SK-N-SH (cell line): ENCODE measurements around the gene PEAK1. TPM values are rescaled to one million over a fixed set of nuclear protein-coding genes. Genes with fewer than 3 reads are reported as not detected.

Experiments
- CTCF ChIA-PET: fragments of 300-600, 350-600 bp; formaldehyde crosslinking; extraction: SDS; loops from one replicate; lab custom pipeline; 2021; lab: Yijun Ruan, JAX
- POLR2A ChIA-PET: fragments of 350-600 bp; sonication (Branson Sonifier 250); formaldehyde crosslinking; extraction: SDS; loops from one replicate; lab custom pipeline; 2020; ENCODE audit warnings: antibody characterized with exemption, inconsistent platforms; lab: Yijun Ruan, JAX
- DNase-seq: peaks from one replicate; pipeline ENCODE4 v3.0.0; 2012
- H2AFZ ChIP-seq: fragments of 200-600 bp; sonication (generic); 2 replicates; pipeline ENCODE4 v1.8.1; 2016; ENCODE audit warnings: antibody characterized with exemption, mild to moderate bottlenecking, low read depth
- H3F3A ChIP-seq: fragments of 200-600 bp; sonication (generic); replicated peaks from 2 replicates; pipeline ENCODE3; 2016; ENCODE audit warnings: antibody characterized with exemption, mild to moderate bottlenecking; ENCODE audit not compliant: insufficient read depth
- H3K27ac ChIP-seq, 2 experiments: fragments of 200-500 bp in 1 of 2; fragments of 200-600 bp in 1 of 2; sonication (Bioruptor generic) in 1 of 2; sonication (generic), shearing (Covaris generic) in 1 of 2; 2 replicates each; pipeline versions ENCODE4 v1.5.1 to v1.6.1; 2014 to 2016; ENCODE audit warnings: low read depth in 2 of 2, inconsistent platforms in 1 of 2, low read length in 1 of 2, mild to moderate bottlenecking in 1 of 2, mixed read lengths in 1 of 2
- H3K27me3 ChIP-seq: fragments of 200-600 bp; sonication (generic), shearing (Covaris generic); 2 replicates; pipeline ENCODE4 v1.6.1; 2016; ENCODE audit warnings: mixed run types; ENCODE audit not compliant: insufficient read depth
- H3K36me3 ChIP-seq, 2 experiments: fragments of 200-500 bp in 1 of 2; fragments of 200-600 bp in 1 of 2; sonication (Bioruptor generic) in 1 of 2; sonication (generic) in 1 of 2; replicated peaks in 1 of 2; 2 replicates each; pipeline versions ENCODE3 to v1.5.1; 2014 to 2016; ENCODE audit warnings: low read length in 1 of 2, mild to moderate bottlenecking in 1 of 2; ENCODE audit not compliant: insufficient read depth in 2 of 2, control insufficient read depth in 1 of 2
- H3K4me1 ChIP-seq, 2 experiments: fragments of 200-500 bp in 1 of 2; fragments of 200-600 bp in 1 of 2; sonication (Bioruptor generic) in 1 of 2; sonication (generic), shearing (Covaris generic) in 1 of 2; 2 replicates each; pipeline versions ENCODE4 v1.5.1 to v1.6.1; 2014 to 2016; ENCODE audit warnings: low read depth in 1 of 2, low read length in 1 of 2, mixed run types in 1 of 2; ENCODE audit not compliant: insufficient read depth in 2 of 2, control insufficient read depth in 1 of 2
- H3K4me2 ChIP-seq: fragments of 200-600 bp; sonication (generic), shearing (Covaris generic); 2 replicates; pipeline ENCODE4 v1.6.1; 2017; ENCODE audit warnings: mixed run types
- H3K4me3 ChIP-seq, 2 experiments: fragments of 200-500 bp in 1 of 2; fragments of 200-600 bp in 1 of 2; sonication (Bioruptor generic) in 1 of 2; sonication (generic), shearing (Covaris generic) in 1 of 2; 2 replicates each; pipeline versions ENCODE4 v1.5.1 to v1.8.1; 2014 to 2016; ENCODE audit warnings: low read depth in 2 of 2, inconsistent platforms in 1 of 2, low read length in 1 of 2, mild to moderate bottlenecking in 1 of 2, mixed read lengths in 1 of 2, moderate library complexity in 1 of 2
- H3K79me2 ChIP-seq: fragments of 200-600 bp; sonication (generic); 2 replicates; pipeline ENCODE4 v1.8.1; 2017; ENCODE audit warnings: mild to moderate bottlenecking; ENCODE audit not compliant: insufficient read depth
- H3K9ac ChIP-seq: fragments of 200-600 bp; sonication (generic); 2 replicates; pipeline ENCODE4 v1.6.1; 2017; ENCODE audit warnings: mixed run types
- H3K9me2 ChIP-seq: fragments of 200-600 bp; sonication (generic); 2 replicates; pipeline ENCODE4 v1.6.1; 2017; ENCODE audit warnings: mixed run types
- H3K9me3 ChIP-seq: fragments of 200-600 bp; sonication (generic); 2 replicates; pipeline ENCODE4 v1.6.1; 2017; ENCODE audit warnings: mixed run types, mild to moderate bottlenecking, moderate library complexity
- H4K20me1 ChIP-seq: fragments of 200-600 bp; sonication (generic); 2 replicates; pipeline ENCODE4 v1.6.1; 2017; ENCODE audit warnings: mild to moderate bottlenecking, mixed run types; ENCODE audit not compliant: insufficient read depth
- ELF1 ChIP-seq: IDR thresholded peaks from 2 replicates; pipeline ENCODE4 v1.4.0; 2012
- EP300 ChIP-seq, 2 experiments: IDR thresholded peaks; 2 replicates each; pipeline versions ENCODE4 v1.4.0 to v1.6.1; 2012; ENCODE audit warnings: borderline replicate concordance in 1 of 2, low read depth in 1 of 2, low read length in 1 of 2
- FOXM1 ChIP-seq: IDR thresholded peaks from 2 replicates; pipeline ENCODE4 v1.4.0; 2012; ENCODE audit warnings: low read depth, mild to moderate bottlenecking
- JUND ChIP-seq: IDR thresholded peaks from 2 replicates; pipeline ENCODE4 v1.4.0; 2012
- MEF2A ChIP-seq: IDR thresholded peaks from 2 replicates; pipeline ENCODE4 v1.4.0; 2012; ENCODE audit warnings: low read depth, borderline replicate concordance
- MXI1 ChIP-seq: IDR thresholded peaks from 2 replicates; pipeline ENCODE4 v1.6.1; 2012; ENCODE audit warnings: mild to moderate bottlenecking, low read depth, low read length, improper control_type of control experiment
- NRF1 ChIP-seq: IDR thresholded peaks from 2 replicates; pipeline ENCODE4 v1.6.1; 2012; ENCODE audit warnings: low read depth, mild to moderate bottlenecking, low read length
- POLR2AphosphoS5 ChIP-seq: IDR thresholded peaks from 2 replicates; pipeline ENCODE4 v1.6.1; 2012; ENCODE audit warnings: low read depth, low read length
- SIN3A ChIP-seq: IDR thresholded peaks from 2 replicates; pipeline ENCODE4 v1.6.1; 2012; ENCODE audit warnings: low read depth, mild to moderate bottlenecking, low read length, moderate library complexity, borderline replicate concordance
- SMC3 ChIP-seq: IDR thresholded peaks from 2 replicates; pipeline ENCODE4 v1.6.1; 2012; ENCODE audit warnings: low read depth, low read length, improper control_type of control experiment
- TEAD4 ChIP-seq: IDR thresholded peaks from 2 replicates; pipeline ENCODE4 v1.4.0; 2012; ENCODE audit warnings: mild to moderate bottlenecking, borderline replicate concordance; ENCODE audit not compliant: insufficient read depth
- YY1 ChIP-seq: IDR thresholded peaks from 2 replicates; pipeline ENCODE4 v1.4.0; 2012; ENCODE audit warnings: low read depth, mild to moderate bottlenecking
- WGBS: methylation state at CpG from one replicate; pipeline ENCODE4 v1.1.6; 2017; ENCODE audit warnings: low lambda C conversion rate; 5-methylcytosine and 5-hydroxymethylcytosine counted together
- polyA plus RNA-seq, 3 experiments: library from polyadenylated mRNA; depleted of rRNA; stranded (reverse); fragments of >200 nt; gene quantifications; 2 replicates each; pipeline ENCODE4 v1.2.3, GENCODE V29; 2012
- TF ChIP-seq, protein P1 (sequence below): fragments of 200-600 bp; sonication (generic); IDR thresholded peaks from 2 replicates; pipeline ENCODE4 v1.6.1; 2017; ENCODE audit warnings: antibody characterized with exemption, mild to moderate bottlenecking, moderate library complexity
- TF ChIP-seq, protein P2 (sequence below): IDR thresholded peaks from 2 replicates; pipeline ENCODE4 v1.4.0; 2012; ENCODE audit warnings: low read depth, borderline replicate concordance
- TF ChIP-seq, protein P3 (sequence below): IDR thresholded peaks from 2 replicates; pipeline ENCODE4 v1.6.1; 2012; ENCODE audit warnings: mild to moderate bottlenecking, low read depth, low read length, moderate library complexity
- TF ChIP-seq, protein P4 (sequence below): IDR thresholded peaks from 2 replicates; pipeline ENCODE4 v1.4.0; 2012; ENCODE audit warnings: low read depth, borderline replicate concordance

Gene PEAK1
- polyA plus RNA-seq, 1 of the 3 experiments (the other 2 are of a cell fraction) = 9.0 TPM

DNA sequence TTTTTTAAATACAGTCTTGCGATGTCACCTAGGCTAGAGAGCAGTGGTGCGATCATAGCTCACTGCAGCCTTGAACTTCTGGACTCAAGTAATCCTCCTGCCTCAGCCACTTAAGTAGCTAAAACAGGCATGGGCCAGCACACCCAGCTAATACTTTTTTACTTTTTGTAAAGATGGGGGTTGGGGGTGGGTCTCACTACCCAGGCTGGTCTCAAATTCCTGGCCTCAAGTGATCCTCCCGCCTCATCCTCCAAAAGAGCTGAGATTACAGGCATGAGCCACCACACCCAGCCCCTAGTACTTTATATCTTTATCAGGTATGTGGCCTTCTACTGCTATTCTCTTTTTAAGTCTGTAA, 8.3 kb downstream of the PEAK1 start:
- CTCF ChIA-PET = interaction anchor here (0.7 to 1.2 kb wide), 3 partner anchors 222 to 293 kb away, joined by 3 to 4 read pairs (median 3); no protein-coding TSS in a partner anchor
- Histone ChIP-seq H3F3A (no peaks in the 10 kb centered on the region), H3K9me3 (no peaks in the 10 kb centered on the region), H3K9ac (no peak overlapping the region), H3K27me3 (no peaks in the 10 kb centered on the region), H2AFZ (no peak overlapping the region), H3K27ac (no peak overlapping the region), H3K4me1 (peaks cover 3 to 24% of the 10 kb centered on the region in 2 experiments; a peak in 2 of 4 replicates), H3K36me3 (peaks cover 0 to 3% of the 10 kb centered on the region in 2 experiments), H3K4me3 (no peak overlapping the region), H3K4me2 (no peak overlapping the region), H3K79me2 (peaks cover 100% of the 10 kb centered on the region), H3K9me2 (no peaks in the 10 kb centered on the region), H4K20me1 (peaks cover 79% of the 10 kb centered on the region)
- 96% methylated on average over 3 of the region's 3 CpGs for WGBS
- DNase-seq = no peak
- POLR2A ChIA-PET = no interaction called here
- TF ChIP-seq MEF2A (no peak), YY1 (no peak), TEAD4 (no peak), POLR2AphosphoS5 (no peak), FOXM1 (no peak), EP300 (IDR thresholded peaks at IDR 0.05; ENCODE audit: borderline replicate concordance in 1 of 2, low read depth in 1 of 2, low read length in 1 of 2) (no peak), SMC3 (no peak), MXI1 (no peak), JUND (no peak), ELF1 (no peak), NRF1 (no peak), SIN3A (no peak)
- TF ChIP-seq, protein P1, sequence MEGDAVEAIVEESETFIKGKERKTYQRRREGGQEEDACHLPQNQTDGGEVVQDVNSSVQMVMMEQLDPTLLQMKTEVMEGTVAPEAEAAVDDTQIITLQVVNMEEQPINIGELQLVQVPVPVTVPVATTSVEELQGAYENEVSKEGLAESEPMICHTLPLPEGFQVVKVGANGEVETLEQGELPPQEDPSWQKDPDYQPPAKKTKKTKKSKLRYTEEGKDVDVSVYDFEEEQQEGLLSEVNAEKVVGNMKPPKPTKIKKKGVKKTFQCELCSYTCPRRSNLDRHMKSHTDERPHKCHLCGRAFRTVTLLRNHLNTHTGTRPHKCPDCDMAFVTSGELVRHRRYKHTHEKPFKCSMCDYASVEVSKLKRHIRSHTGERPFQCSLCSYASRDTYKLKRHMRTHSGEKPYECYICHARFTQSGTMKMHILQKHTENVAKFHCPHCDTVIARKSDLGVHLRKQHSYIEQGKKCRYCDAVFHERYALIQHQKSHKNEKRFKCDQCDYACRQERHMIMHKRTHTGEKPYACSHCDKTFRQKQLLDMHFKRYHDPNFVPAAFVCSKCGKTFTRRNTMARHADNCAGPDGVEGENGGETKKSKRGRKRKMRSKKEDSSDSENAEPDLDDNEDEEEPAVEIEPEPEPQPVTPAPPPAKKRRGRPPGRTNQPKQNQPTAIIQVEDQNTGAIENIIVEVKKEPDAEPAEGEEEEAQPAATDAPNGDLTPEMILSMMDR = no peak
- TF ChIP-seq, protein P2, sequence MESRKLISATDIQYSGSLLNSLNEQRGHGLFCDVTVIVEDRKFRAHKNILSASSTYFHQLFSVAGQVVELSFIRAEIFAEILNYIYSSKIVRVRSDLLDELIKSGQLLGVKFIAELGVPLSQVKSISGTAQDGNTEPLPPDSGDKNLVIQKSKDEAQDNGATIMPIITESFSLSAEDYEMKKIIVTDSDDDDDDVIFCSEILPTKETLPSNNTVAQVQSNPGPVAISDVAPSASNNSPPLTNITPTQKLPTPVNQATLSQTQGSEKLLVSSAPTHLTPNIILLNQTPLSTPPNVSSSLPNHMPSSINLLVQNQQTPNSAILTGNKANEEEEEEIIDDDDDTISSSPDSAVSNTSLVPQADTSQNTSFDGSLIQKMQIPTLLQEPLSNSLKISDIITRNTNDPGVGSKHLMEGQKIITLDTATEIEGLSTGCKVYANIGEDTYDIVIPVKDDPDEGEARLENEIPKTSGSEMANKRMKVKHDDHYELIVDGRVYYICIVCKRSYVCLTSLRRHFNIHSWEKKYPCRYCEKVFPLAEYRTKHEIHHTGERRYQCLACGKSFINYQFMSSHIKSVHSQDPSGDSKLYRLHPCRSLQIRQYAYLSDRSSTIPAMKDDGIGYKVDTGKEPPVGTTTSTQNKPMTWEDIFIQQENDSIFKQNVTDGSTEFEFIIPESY = no peak
- TF ChIP-seq, protein P3, sequence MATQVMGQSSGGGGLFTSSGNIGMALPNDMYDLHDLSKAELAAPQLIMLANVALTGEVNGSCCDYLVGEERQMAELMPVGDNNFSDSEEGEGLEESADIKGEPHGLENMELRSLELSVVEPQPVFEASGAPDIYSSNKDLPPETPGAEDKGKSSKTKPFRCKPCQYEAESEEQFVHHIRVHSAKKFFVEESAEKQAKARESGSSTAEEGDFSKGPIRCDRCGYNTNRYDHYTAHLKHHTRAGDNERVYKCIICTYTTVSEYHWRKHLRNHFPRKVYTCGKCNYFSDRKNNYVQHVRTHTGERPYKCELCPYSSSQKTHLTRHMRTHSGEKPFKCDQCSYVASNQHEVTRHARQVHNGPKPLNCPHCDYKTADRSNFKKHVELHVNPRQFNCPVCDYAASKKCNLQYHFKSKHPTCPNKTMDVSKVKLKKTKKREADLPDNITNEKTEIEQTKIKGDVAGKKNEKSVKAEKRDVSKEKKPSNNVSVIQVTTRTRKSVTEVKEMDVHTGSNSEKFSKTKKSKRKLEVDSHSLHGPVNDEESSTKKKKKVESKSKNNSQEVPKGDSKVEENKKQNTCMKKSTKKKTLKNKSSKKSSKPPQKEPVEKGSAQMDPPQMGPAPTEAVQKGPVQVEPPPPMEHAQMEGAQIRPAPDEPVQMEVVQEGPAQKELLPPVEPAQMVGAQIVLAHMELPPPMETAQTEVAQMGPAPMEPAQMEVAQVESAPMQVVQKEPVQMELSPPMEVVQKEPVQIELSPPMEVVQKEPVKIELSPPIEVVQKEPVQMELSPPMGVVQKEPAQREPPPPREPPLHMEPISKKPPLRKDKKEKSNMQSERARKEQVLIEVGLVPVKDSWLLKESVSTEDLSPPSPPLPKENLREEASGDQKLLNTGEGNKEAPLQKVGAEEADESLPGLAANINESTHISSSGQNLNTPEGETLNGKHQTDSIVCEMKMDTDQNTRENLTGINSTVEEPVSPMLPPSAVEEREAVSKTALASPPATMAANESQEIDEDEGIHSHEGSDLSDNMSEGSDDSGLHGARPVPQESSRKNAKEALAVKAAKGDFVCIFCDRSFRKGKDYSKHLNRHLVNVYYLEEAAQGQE = no peak
- TF ChIP-seq, protein P4, sequence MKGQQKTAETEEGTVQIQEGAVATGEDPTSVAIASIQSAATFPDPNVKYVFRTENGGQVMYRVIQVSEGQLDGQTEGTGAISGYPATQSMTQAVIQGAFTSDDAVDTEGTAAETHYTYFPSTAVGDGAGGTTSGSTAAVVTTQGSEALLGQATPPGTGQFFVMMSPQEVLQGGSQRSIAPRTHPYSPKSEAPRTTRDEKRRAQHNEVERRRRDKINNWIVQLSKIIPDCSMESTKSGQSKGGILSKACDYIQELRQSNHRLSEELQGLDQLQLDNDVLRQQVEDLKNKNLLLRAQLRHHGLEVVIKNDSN = no peak
